Keratinocyte (primary cell): ENCODE measurements around the gene GNPDA2. TPM values are rescaled to one million over a fixed set of nuclear protein-coding genes. Genes with fewer than 3 reads are reported as not detected.

ENCODE experiments used
- DNase-seq: peaks from one replicate; pipeline ENCODE4 v3.0.0-alpha.2; 2011; ENCODE audit warnings: low read depth, missing footprints, low spot score
- FAIRE-seq: peaks from 2 replicates; lab custom pipeline; 2011; peaks lifted over from hg19 to GRCh38; lab: Jason Lieb, UNC
- H2AFZ ChIP-seq: 2 replicates; pipeline ENCODE4 v1.6.0; 2012; ENCODE audit warnings: low read length, control low read depth, inconsistent platforms; ENCODE audit not compliant: control insufficient read depth
- H3K27ac ChIP-seq: 2 replicates; pipeline ENCODE4 v1.5.1; 2011; ENCODE audit warnings: low read length; ENCODE audit not compliant: control insufficient read depth, insufficient read depth
- H3K27me3 ChIP-seq: 3 replicates; pipeline ENCODE4 v1.6.0; 2011; ENCODE audit warnings: low read length; ENCODE audit not compliant: control insufficient read depth, insufficient read depth; ENCODE audit errors: extremely low read depth
- H3K36me3 ChIP-seq, 2 experiments: 2 replicates in 1 of 2; 3 replicates in 1 of 2; pipeline ENCODE4 v1.5.1; 2011; ENCODE audit warnings: low read length in 2 of 2, mild to moderate bottlenecking in 1 of 2; ENCODE audit not compliant: control insufficient read depth in 2 of 2, insufficient read depth in 2 of 2; ENCODE audit errors: extremely low read depth in 1 of 2
- H3K4me1 ChIP-seq: 3 replicates; pipeline ENCODE4 v1.5.1; 2011; ENCODE audit warnings: low read length; ENCODE audit not compliant: control insufficient read depth, insufficient read depth; ENCODE audit errors: extremely low read depth
- H3K4me2 ChIP-seq: 3 replicates; pipeline ENCODE4 v1.6.0; 2011; ENCODE audit warnings: low read depth, low read length; ENCODE audit not compliant: control insufficient read depth, insufficient read depth; ENCODE audit errors: extremely low read depth
- H3K4me3 ChIP-seq, 3 experiments: fragments of 200-600 bp in 1 of 3; sonication (generic) in 1 of 3; 2 replicates in 2 of 3; 3 replicates in 1 of 3; pipeline ENCODE4 v1.5.1; 2011 to 2016; ENCODE audit warnings: low read length in 3 of 3, mild to moderate bottlenecking in 3 of 3, control low read depth in 2 of 3, inconsistent platforms in 1 of 3, low read depth in 1 of 3, mixed read lengths in 1 of 3, mixed run types in 1 of 3, moderate library complexity in 1 of 3; ENCODE audit not compliant: control insufficient read depth in 2 of 3, insufficient read depth in 2 of 3; ENCODE audit errors: extremely low read depth in 1 of 3
- H3K79me2 ChIP-seq: 2 replicates; pipeline ENCODE4 v1.6.0; 2012; ENCODE audit warnings: low read length; ENCODE audit not compliant: control insufficient read depth, insufficient read depth
- H3K9ac ChIP-seq: 3 replicates; pipeline ENCODE4 v1.6.0; 2011; ENCODE audit warnings: low read length; ENCODE audit not compliant: control insufficient read depth, insufficient read depth; ENCODE audit errors: extremely low read depth
- H3K9me1 ChIP-seq: 3 replicates; pipeline ENCODE4 v1.6.0; 2011; ENCODE audit warnings: low read length; ENCODE audit not compliant: control insufficient read depth, insufficient read depth; ENCODE audit errors: extremely low read depth
- H3K9me3 ChIP-seq: 2 replicates; pipeline ENCODE4 v1.5.1; 2012; ENCODE audit warnings: low read depth, low read length; ENCODE audit not compliant: control insufficient read depth
- H4K20me1 ChIP-seq: 3 replicates; pipeline ENCODE4 v1.6.0; 2011; ENCODE audit warnings: low read length; ENCODE audit not compliant: control insufficient read depth, insufficient read depth; ENCODE audit errors: extremely low read depth
- CTCF ChIP-seq, 3 experiments: IDR thresholded peaks in 1 of 3; conservative IDR thresholded peaks in 1 of 3; optimal IDR thresholded peaks in 1 of 3; 2 replicates in 2 of 3; 3 replicates in 1 of 3; pipeline versions ENCODE3 to v1.5.1; 2011; ENCODE audit warnings: low read length in 3 of 3, mild to moderate bottlenecking in 3 of 3, moderate library complexity in 2 of 3, control low read depth in 1 of 3, inconsistent platforms in 1 of 3; ENCODE audit not compliant: insufficient read depth in 2 of 3; ENCODE audit errors: extremely low read depth in 1 of 3
- EZH2 ChIP-seq: IDR thresholded peaks from one replicate; pipeline ENCODE4 v1.6.1; 2012; ENCODE audit warnings: inconsistent platforms, mild to moderate bottlenecking, low read length, moderate library complexity
- dilution Hi-C: fragments of 300-500 bp; cut with MboI; formaldehyde crosslinking; loops from one replicate; pipeline ENCODE4 v1.7.0; 2020; ENCODE audit warnings: low sequenced_read_pairs; ENCODE audit not compliant: extremely low pct_ligation_motif_present
- polyA plus RNA-seq, 5 experiments: library from polyadenylated mRNA; depleted of rRNA in 3 of 5; stranded (reverse) in 3 of 5; stranded (forward) in 1 of 5; unstranded in 1 of 5; fragments of >200 nt; gene quantifications; 1 replicate in 1 of 5; 2 replicates in 3 of 5; 3 replicates in 1 of 5; pipeline versions ENCODE4 v1.2.1 to v1.2.3, GENCODE V29; 2011 to 2012; ENCODE audit warnings: missing spikeins in 2 of 5, low read depth in 1 of 5, low replicate concordance in 1 of 5

GNPDA2 gene
- polyA plus RNA-seq, 1 donor (not counting 4 experiments of a cell fraction or from before 2014, with no cell fraction given), result 22.6 TPM

GRCh38 chr4:44663539-44664263 is 62.7 kb downstream of the GNPDA2 start:
- no peak overlapping the region for H2AFZ ChIP-seq
- no peak overlapping the region for H3K27ac ChIP-seq
- H3K27me3 ChIP-seq, result no peaks in the 10 kb centered on the region
- no peak overlapping the region for H3K9ac ChIP-seq
- DNase-seq (no peak), FAIRE-seq (no peak)
- no peaks in the 10 kb centered on the region for H3K79me2 ChIP-seq
- no peak overlapping the region for H3K4me2 ChIP-seq
- no peaks in the 10 kb centered on the region for H3K4me1 ChIP-seq
- H3K36me3 ChIP-seq, result no peaks in the 10 kb centered on the region
- no peaks in the 10 kb centered on the region for H3K9me3 ChIP-seq
- no peaks in the 10 kb centered on the region for H4K20me1 ChIP-seq
- no peak for TF ChIP-seq CTCF (optimal IDR thresholded peaks at IDR 0.05 in 1 of 3, IDR thresholded peaks at IDR 0.05 in 1 of 3, conservative IDR thresholded peaks at IDR 0.05 in 1 of 3; ENCODE audit: extremely low read depth in 1 of 3, insufficient read depth in 2 of 3, low read length in 3 of 3)
- no peak for TF ChIP-seq EZH2
- no peaks in the 10 kb centered on the region for H3K9me1 ChIP-seq
- H3K4me3 ChIP-seq, result no peak overlapping the region
- dilution Hi-C loops, result no loop called here

GRCh38 chr4:44662623-44663005 is 63.7 kb downstream of the GNPDA2 start:
- no peak for DNase-seq
- Histone ChIP-seq H3K4me1 (no peaks in the 10 kb centered on the region), H3K27me3 (no peaks in the 10 kb centered on the region), H3K9ac (no peak overlapping the region), H2AFZ (no peak overlapping the region), H3K79me2 (no peaks in the 10 kb centered on the region), H3K9me1 (no peaks in the 10 kb centered on the region), H4K20me1 (no peaks in the 10 kb centered on the region), H3K4me2 (no peak overlapping the region), H3K9me3 (no peaks in the 10 kb centered on the region), H3K27ac (no peak overlapping the region), H3K36me3 (no peaks in the 10 kb centered on the region), H3K4me3 (no peak overlapping the region)
- TF ChIP-seq EZH2, result no peak
- TF ChIP-seq CTCF (optimal IDR thresholded peaks at IDR 0.05 in 1 of 3, IDR thresholded peaks at IDR 0.05 in 1 of 3, conservative IDR thresholded peaks at IDR 0.05 in 1 of 3; ENCODE audit: extremely low read depth in 1 of 3, insufficient read depth in 2 of 3, low read length in 3 of 3), result no peak
- no peak for FAIRE-seq
- dilution Hi-C loops, result no loop called here
